ENCODE results near the gene KRT3. TPM values are rescaled to one million over a fixed set of nuclear protein-coding genes. Genes with fewer than 3 reads are reported as not detected.
"Not testable (repeated sequence)": the region's sequence is repeated elsewhere in the genome, so short reads cannot be mapped to it uniquely, and the experiment has no call there.

Gene KRT3
- total RNA-seq, 1 experiment from 2014 or later: not detected

GRCh38 chr12:52799505-52800211 is 3.7 kb upstream of the KRT3 start:
- DNase-seq (ENCODE audit: extremely low read depth, low read depth): no peak

- peak; percentile 36 for DNase-seq (ENCODE audit: extremely low read depth, low read depth)
Observed at GRCh38 chr12:52798671-52799504, 3.0 kb upstream of the KRT3 start.

DNA sequence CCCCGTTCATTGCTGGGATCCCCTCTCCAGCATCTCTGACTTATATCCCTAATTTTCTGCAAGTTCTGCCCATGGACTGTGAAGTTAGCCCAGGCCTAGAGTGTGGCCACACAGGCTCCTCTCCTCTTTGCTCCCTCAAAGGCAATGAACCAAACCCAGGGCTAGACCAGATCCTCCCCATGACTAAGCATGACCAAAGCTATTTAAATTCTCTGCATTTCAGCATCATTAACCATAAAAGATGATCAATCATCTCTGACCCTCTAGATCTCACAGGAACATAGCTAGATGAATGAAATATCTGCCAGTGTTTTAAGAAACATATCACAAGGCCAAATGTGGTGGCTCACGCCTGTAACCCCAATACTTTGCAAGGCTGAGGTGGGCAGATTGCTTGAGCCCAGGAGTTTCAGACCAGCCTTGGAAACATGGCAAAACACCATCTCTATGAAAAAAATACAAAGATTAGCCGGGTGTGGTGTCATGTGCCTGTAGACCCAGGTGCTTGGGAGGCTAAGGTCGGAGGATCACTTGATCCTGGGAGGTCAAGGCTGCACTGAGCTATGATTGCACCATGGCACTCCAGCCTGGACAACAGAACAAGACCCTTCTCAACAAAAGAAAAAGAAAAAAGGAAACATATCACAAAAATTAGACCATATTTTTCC is 2.2 kb upstream of the KRT3 start:
- no peak for DNase-seq (ENCODE audit: extremely low read depth, low read depth)

DNA sequence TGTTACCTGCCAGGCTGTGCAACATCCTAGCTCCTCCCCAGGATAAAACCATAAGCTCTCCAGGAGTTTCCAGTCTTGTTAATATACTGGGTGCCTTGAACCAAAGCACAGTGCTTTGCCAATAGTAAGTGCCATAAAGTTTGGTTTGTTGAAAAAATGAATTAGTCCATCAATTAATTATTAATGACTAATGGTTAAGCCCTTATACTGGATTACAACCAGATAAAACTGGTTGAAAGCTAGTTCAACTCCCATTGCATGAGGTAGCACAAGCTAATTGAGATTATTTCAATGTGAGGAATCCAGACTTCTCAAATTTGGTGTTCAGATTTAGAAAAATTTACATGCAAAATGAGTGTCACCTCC is 1.6 kb upstream of the KRT3 start:
- DNase-seq (ENCODE audit: extremely low read depth, low read depth): no peak

DNA sequence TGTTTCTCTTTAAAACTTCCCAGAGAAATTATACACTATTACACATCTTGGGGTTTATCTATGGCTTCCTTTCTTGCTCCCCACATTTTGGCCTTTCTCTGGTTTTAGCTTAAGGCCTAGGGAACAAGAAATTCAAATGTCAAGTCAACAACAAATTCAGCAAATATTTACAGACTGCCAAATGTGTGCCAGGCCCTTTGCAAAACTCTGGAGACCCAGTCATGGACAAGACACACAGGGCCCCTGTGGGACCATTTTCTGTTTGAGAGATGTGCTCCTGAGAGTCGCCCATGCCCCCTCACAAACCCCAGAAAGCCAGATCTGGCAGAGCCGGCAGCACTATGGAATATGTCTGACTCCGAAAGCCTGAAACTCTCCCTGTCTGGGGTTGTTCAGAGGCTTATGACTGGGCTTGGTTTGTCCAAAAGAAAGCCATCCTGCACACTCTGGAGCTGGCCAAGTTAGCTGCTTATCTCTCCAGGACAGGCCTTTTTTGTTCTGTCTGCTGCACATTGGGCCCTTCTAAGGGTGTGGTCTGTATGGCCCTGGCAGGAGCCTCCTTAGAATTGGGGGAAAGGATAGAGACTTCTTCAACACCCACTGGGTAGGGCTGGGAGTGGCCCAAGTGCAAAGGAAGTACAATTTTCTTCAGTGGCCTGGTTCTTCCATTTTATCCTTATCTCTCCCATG is 1.1 kb upstream of the KRT3 start:
- DNase-seq (ENCODE audit: extremely low read depth, low read depth): no peak

DNA sequence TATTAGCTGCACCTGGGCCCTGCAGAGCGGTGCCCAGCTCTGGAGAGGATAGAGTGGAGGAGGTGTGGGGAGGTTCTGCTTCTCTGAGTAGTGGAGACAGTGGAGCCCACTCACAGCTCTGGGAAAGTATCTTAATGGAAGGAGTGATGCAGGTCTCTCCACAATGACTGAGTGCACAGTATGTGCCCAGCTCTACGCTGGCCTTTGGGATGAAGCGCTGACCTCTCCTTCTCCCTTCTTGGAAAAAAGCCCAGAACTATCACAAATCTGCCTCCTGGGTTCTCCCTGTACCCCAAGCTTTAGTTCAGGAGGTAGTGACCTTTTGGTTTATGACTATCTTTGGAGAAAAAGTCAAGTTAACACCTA is 495 bp upstream of the KRT3 start:
- no peak for DNase-seq (ENCODE audit: extremely low read depth, low read depth)

GRCh38 chr12:52795332-52795674 is 614 bp downstream of the KRT3 start:
- not testable (repeated sequence) for DNase-seq (ENCODE audit: extremely low read depth, low read depth)

- no peak for DNase-seq (ENCODE audit: extremely low read depth, low read depth)
Observed at GRCh38 chr12:52794479-52795331, 1.2 kb downstream of the KRT3 start.

- no peak for DNase-seq (ENCODE audit: extremely low read depth, low read depth)
Observed at GRCh38 chr12:52792185-52793029, 3.5 kb downstream of the KRT3 start.

DNA sequence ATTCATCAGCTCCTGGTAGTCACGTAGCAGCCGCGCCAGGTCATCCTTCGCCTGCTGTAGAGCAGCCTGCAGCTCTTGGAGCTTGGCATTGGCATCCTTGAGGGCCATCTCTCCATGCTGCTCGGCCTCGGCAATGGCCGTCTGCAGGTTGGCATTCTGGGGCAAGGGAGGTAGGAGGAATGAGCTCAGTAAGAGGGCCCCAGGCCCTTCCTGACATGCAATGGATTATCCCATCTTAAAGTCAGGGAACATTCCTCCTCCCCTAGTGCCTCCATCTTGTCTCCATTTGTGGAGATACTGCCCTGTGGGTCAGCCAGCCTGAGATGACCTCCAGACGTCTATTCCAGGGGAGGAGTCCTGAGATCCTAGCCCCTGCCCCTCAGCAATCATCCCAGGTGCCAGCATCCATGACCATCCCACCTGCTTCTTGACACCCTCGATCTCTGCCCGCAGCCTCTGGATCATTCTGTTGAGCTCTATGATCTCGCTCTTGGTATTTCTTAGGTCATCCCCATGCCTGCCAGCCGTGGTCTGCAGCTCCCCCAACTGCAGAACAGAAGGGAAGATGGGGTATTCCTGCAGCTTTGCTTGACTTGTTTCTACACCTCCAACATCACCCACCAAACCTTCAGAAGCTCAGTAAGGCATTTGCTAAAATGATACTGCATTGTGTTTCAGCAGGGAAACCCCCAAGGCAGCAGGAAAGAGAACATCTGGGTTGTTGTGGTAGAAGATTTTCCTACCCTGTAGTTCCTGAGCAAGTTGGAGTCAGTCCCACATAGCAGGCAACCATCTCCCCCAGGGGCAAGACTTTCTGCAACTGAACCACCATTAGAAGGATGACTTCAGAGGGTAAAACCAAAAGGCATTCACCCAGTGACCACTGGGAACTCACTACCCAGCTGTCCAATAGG is 4.4 kb downstream of the KRT3 start:
- DNase-seq (ENCODE audit: extremely low read depth, low read depth): no peak

GRCh38 chr12:52790427-52791270 is 5.3 kb downstream of the KRT3 start:
- DNase-seq (ENCODE audit: extremely low read depth, low read depth): no peak

DNA sequence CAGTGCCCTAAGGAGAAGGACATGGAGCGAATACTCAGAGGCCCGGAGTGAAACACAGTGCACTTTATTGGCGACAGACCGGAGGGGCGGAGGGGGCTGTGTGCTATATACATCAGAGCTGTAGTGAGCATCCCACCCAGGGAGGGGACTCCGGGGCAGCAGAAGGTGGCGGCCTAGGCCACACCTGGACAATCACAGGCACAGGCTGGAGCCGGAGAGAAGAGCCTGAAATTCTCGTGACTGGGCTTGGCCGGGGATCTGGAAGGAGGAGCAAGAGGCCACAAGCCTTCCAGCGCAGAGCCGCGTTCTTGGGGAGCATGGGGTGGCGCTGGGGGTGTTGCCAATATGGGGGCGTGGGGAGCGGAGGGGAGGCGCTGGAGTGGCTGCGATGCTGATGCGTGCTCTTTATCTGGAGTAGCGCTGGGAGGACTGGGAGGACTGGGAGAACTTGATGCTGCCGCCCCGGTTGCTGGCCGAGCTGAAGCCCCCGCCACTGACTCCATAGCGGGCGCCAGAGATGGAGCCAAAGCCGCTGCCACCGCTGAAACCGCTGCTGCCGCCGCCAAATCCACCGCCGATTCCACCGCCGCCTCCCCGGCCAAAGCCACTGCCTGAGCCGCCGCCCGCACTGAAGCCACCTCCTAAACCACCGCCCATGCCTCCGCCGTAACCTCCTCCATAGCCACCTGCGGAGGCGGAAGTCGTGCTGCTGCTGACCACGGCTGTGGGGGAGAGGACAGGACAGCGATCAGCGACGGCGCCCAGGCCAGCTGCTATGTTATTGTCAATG is 6.1 kb downstream of the KRT3 start:
- DNase-seq (ENCODE audit: extremely low read depth, low read depth): no peak

DNA sequence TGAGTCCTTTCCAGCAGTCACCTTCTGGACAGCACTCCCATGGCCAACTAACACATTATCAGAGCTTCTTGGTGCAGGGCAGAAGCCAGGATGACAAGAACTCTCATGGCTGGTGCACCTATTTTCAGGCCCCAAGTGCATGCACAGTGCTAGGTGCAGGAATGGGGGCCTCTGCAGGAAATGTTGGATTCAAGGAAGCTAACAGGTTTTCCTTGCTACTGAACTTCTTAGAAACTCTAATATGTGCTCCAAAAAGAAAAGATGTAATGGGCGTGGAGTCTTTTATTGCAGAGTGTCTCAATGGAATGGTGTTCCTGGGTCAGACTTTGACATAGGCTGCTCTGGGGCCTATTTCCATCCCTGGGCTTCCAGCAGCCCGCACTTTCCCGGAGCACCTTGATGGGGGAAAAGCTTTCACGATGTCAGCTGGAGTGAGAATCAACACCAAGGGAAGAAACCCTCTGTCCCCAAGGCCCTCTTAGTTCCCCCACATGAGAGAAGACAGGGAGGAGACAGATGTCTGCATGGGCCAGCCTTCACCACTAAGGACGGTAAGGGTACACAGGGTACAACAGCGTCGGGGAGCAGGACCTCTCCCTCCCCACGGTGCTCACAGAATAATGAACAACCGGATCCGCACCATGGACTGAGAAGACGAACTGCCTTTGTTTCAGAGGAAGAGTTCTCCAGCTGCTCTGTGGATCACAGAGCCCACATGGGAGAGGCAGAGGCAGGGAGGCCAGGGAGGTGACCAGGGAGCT is 6.9 kb downstream of the KRT3 start:
- no peak for DNase-seq (ENCODE audit: extremely low read depth, low read depth)

- no peak for DNase-seq (ENCODE audit: extremely low read depth, low read depth)
Observed at GRCh38 chr12:52788192-52788875, 7.6 kb downstream of the KRT3 start.
